ENCODE data around the gene TBC1D10A.

The TBC1D10A gene, protein sequence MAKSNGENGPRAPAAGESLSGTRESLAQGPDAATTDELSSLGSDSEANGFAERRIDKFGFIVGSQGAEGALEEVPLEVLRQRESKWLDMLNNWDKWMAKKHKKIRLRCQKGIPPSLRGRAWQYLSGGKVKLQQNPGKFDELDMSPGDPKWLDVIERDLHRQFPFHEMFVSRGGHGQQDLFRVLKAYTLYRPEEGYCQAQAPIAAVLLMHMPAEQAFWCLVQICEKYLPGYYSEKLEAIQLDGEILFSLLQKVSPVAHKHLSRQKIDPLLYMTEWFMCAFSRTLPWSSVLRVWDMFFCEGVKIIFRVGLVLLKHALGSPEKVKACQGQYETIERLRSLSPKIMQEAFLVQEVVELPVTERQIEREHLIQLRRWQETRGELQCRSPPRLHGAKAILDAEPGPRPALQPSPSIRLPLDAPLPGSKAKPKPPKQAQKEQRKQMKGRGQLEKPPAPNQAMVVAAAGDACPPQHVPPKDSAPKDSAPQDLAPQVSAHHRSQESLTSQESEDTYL
- total RNA-seq, result 31.0 reads per million, percentile 57 among the genes with 10 or more reads in this experiment

DNA sequence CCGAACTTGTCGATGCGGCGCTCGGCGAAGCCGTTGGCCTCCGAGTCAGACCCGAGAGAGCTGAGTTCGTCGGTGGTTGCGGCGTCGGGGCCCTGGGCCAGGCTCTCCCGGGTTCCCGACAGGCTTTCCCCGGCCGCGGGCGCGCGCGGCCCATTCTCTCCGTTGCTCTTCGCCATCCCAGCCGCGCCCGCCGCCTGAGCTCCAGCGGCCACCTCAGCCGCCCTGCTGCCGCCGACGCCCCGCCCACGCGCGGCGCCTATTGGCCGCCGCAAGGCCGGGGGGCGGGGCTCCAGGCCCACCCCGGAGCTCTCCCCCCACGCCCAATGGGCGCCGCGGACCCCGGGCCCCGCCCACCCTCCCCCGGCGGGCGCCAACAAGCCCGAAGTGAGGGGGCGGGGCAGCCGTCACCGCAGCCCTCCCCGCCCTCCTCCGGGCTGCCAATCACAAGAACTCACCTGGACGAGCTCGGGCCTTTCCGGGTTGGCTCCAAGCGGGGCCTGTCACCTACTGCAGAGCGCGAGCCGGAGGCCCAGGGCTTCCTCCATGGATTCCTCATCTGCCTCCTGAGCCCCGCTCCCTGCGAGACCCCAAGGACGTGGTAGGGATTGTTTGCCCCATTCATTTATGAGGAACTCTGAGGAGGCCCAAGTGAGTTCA, at the start of gene TBC1D10A:
TSS of gene TBC1D10A (minus strand) at position 236 of the 657 bp plus-strand sequence. CDS start at position 176, 60 bp downstream.
- DNase-seq, result peak; percentile 93

DNA sequence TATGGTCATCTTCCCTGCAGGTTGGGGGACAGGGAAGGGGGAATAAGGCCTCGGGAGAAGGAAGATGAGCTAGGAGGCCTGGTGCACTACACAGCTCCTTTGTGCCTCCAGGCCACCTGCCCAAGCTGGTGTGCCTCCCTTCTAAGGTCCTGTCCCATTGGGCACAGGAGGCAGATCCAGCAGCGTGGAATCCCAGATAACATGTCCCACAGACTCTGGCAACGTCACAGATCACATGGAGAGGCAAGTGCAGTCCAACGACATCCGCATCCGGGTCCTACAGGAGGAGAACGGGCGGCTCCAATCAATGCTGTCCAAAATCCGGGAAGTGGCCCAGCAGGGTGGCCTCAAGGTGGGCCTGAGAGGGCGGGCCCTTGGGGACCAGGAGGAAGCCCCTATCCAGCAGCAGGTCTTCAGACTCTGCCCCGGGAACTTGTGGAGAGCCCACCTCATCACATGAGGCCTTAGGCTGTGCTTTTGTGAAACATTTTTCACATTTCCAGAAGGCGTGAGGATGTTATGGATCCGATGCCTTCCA, 48.6 kb upstream of the TBC1D10A start:
- no peak for DNase-seq

DNA sequence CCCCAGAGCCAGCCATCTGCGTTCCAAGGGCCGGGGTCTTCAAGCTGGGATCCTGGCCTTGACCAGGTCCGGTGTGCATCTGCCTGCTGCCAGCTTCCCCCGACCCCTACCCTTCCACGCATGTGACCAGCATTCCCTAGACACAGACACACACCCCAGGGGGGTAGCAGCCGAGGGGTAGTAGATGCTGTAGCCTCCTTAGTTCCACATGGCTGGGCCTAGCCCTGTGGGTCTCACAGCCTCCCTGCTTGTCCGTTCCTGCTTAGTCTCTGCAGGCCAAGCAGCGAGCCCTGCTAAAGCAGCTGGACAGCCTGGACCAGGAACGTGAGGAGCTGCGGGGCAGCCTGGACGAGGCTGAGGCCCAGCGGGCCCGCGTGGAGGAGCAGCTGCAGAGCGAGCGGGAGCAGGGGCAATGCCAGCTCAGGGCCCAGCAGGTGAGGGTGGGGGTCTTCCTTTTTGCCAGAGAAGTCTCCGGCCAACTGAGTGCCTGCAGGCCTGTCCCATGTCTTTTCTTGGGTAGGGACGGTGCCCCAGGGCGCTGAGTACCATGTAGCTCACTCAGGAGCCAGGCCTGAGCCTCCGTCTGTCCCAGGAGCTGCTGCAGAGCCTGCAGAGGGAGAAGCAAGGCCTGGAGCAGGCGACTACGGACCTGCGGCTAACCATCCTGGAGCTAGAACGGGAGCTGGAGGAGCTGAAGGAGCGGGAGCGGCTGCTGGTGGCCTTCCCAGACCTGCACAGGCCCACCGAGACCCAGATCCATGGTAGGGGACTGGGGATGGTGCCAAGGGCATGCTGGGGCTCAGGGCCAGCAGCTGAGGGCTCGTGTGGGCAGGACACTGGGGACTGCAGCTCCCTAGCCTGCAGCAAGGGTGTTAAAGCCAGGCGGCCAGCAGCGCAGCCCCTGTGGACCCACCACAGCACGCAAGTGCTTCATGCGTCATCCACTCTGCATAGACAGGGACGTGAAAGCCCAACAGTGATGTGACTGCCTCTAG, 46.9 kb upstream of the TBC1D10A start:
- DNase-seq, result no peak

DNA sequence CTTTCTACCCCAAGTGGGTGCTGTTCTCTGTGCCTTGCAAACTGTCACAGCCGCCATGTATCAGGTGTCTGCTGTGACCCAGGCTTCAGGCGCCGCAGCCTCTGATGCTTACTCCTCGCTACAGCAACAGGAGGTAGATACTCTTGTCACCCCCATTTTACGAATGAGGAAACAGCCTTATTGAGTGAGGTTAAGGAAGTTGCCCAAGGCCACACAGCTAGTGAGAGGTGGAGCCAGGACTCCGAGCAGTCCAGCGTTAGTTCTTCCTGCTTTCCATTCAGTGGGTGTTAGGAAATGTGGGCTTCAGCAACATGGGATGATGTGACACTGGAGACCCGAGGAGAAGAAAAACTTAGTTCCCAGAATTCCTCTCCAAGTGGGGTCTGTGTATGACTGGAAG, 46.2 kb upstream of the TBC1D10A start:
- no peak for DNase-seq

DNA sequence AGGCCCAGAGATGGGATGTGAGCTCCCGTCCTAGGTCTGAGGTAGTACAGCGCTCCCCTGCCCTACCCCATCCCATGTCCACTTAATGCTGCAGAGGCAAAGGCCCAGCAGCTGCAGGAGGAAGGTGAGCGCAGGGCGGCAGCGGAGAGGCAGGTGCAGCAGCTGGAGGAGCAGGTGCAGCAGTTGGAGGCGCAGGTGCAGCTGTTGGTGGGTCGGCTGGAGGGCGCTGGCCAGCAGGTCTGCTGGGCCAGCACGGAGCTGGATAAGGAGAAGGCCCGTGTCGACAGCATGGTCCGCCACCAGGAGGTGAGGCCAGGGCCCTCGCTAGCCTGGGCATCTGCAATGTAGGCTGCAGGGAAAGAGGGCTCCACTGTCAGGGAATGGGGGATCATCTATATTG, 45.2 kb upstream of the TBC1D10A start:
- no peak for DNase-seq

DNA sequence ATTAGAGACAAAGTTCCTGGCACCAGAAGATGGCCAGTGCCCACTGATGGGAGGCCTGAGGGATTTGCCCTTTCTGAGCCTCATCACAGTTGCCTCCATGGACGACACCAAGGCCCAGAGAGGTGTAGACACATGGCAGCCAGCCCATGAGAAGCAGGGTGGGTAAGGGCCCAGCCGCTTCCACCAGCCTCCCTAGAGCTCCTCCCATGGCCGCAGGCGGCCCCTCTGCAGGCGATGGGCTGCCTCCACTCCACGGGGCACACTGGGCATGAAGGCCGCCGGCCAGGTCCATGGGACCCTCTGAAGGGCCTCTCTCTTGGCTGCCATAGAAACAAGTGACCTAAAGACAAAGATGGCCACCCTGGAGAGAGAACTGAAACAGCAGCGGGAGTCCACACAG, 44.6 kb upstream of the TBC1D10A start:
- DNase-seq, result no peak

DNA sequence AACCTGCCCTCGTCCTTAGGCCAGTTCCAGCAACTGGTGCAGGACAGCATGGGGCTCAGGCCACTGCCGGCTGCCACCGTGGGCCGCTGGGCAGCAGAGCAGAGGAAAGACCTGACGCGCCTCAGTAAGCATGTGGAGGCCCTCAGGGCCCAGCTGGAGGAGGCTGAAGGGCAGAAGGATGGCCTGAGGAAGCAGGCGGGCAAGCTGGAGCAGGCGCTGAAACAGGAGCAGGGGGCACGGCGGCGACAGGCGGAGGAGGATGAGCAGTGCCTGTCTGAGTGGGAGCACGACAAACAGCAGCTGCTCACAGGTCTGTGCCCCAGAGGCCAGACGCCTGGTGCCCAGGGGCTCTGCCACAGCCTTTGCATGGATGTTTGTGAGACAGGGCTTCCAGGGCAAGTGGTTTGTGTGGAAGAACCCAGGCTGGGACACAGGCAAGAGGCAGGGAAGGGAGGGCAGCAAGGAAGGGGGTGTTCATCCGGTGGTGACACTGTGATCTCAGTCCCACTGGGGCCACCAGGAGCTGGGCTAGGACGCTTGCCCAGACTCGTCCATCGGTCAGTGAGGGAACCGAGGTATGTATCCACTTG, 44.0 kb upstream of the TBC1D10A start:
- no peak for DNase-seq

DNA sequence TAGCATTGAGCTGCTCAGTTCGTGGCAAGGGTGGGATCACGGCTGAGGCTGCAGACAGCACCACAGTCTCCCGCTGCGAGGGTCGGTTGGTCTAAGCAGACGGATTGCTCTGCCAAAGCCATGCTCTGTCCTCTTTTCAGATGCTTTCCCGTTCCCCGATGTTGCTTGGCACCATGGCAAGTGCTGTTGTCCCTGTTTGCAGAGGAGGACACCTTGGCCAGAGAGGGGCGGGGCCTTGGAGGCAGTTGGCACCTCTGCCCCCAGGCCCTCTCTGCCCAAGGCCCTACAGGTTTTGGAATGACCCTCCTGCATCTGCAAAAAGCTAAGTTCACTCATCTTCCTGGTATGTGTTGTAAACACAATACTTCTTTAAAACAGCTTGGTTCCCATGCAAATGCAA, 41.7 kb upstream of the TBC1D10A start:
- no peak for DNase-seq

DNA sequence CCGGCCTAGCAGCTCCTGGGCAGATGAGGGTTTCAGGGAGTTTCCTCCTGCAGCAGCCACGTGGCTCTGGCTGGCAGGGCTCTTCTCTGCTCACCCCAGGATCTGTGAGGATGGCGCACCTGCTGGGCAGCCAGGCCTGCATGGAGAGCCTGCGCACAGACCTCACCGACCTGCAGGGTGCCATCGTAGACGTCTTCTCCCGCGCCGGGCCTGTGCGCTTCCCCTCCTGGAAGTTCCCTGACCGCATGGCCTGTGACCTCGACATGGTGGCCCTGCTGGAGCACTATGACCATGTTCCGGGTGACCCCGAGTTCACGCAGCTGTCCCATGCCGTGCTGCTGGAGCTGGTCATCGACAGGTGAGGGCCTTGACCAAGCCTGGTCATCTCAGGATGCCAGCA, 39.1 kb upstream of the TBC1D10A start:
- no peak for DNase-seq

DNA sequence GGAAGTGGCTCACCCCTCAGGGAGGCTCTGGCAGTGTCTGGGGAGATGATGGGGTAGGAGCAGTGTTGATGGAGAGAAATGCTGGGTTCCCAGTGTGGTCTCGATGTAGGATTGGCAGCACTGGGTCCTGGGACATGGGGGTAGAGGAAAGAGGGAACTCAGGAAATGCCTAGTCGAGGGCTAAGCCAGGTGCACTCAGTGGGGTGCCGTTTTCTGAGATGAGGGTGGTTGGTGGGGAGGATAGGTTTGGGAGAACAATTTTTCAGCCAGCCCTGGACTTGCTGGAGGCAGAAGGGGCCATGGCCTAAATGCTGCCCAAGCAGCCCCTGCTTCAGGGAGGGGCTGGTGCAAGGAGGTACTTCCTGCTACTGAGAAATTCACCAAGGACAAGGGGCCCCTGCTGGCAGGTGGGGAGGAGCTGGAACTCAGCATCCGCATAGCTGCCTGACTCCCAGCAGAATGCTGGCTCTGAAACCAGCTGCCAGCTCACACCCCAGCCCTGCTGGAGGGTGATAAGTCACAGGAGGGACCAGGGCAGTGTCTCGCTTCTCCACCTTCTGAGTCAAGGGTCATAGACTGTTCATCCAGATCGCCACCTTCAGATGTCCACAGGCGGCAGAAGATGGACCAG, 36.0 kb upstream of the TBC1D10A start:
- DNase-seq, result no peak

DNA sequence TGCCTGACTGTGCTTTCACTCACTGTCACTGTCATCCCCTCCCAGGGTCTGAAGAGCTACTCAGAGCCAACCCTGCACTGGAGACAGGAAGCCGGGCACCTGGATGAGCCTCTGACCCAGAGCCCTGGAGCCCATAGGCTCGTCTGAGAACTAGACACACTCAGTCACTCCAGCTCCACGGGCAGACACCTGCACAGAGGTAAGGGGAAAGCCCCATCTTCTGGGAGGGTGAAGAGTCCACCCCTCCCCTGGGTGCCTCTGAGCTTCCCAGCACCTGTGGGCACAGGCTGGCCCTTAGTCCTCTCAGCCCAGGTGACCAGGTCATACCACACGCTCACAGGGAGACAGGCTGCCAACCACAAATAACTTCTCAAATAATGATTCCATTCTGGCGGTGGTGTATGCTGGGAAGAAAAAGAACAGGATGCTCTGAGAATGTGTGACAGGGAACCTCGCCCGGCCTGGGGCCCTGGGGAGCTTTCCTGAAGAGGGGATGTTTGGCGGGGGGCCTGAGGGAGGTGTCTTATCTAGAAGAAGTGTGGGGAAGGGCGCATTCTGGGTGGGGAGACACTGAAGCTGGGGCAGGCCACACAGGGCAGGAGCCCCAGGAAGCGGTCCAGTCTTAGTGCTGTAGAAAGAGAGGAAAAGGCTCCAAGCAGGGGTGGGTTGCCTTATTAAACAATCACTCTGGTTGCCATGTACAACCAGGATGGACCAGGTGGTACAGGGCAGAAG, 35.3 kb upstream of the TBC1D10A start:
- no peak for DNase-seq

DNA sequence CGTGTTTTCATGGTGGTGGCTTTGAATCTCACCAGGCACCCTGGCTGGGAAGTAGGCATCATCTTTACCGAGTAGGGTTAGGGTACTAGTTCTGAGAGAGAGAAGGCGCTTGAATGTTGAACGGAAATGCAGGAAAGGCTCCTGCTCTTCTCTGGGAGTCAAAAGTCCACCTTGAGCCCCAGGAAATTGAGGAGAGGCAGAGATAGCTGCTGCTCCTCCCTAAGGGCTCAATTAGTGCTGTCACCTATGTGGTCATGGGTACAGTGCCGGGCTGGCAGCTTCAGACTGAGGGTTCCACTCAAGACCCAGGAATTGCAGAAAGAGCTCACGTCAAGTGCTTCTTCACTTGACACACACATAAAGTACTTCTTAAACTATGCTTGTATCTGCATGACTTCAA, 31.8 kb upstream of the TBC1D10A start:
- DNase-seq, result no peak

DNA sequence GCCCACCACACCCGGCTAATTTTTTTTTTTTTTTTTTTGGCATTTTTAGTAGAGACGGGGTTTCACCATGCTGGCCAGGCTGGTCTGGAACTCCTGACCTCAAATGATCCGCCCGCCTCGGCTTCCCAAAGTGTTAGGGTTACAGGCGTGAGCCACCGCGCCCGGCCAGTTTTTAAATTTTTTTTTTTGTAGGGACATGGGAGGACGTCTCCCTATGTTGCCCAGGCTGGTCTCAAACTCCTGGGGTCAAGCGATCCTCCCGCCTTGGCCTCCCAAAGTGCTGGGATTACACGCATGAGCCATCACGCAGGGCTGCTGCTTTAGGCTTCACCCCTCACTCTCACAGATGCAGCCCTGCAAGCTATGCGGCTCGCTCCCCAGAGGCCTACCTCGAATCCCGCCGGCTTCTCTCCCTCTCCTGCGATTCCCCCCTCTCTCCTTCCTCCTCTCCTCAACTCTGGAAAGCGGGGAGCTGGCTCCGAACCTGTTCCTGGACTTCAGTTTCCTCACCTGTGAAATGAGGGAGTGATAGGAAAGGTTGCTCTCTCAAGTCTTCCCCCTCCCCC, 31.0 kb upstream of the TBC1D10A start:
- DNase-seq, result no peak

DNA sequence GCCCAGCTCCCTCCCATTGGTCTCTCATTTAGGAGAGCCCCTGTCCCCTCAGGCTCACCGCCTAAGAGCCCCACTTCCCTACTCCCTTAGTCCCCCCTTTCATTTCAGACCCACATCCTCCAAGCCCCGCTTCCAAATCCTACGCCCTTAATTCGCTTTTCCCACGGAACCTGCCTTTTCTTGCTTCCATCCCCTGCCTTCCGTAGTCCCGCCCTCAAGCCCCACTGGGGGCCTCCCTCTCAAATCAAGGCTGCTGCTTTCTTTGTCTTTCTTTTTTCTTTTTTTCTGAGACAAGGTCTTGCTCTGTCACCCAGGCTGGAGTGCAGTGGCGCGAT, 30.5 kb upstream of the TBC1D10A start:
- peak; percentile 22 for DNase-seq

DNA sequence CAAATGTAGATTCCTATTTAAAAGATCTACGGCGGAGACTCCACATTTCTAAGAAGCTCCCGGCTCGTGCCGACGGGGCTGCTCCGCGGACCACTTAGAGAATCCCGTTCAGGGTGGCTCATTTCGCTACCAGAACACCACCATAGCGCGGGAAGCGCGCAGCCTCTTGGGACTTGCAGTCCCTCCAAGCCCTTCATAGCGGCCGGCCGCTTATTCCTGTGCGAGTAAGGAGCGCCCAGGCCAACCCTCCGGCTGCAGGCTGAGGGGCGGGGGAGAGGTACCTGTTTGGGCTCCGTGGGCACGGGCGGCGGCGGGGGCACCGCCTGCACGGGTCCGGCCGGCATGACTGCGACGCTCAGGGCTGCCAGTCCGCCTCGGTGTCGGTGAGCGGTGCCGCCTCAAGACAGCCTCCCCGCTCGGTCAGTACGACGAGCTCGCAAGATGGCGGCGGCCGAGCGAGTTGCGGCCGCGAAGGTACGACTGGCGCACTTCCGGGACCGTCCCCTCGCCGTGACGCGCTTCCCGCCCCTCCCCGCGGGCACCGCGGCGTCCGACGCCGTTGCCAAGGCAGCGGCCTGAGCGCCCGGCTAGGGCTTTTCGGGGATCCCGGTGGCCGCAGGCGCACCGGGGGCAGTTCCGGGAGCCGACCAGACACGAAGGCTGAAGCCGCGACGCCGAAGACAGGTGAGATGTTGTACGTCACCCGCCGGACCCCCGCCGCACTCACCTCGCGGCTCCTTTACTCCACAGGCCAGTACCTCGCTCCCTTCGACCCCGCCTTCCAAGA, 29.9 kb upstream of the TBC1D10A start, which contains the start of the genes CCDC157 and SF3A1:
TSS of gene CCDC157 (plus strand) at position 559 of the 787 bp plus-strand sequence. CDS start 8,994 bp downstream, outside the sequence.
TSS of gene SF3A1 (minus strand) at position 446 of the 787 bp plus-strand sequence. CDS start at position 344, 102 bp downstream.
- peak; percentile 79 for DNase-seq

DNA sequence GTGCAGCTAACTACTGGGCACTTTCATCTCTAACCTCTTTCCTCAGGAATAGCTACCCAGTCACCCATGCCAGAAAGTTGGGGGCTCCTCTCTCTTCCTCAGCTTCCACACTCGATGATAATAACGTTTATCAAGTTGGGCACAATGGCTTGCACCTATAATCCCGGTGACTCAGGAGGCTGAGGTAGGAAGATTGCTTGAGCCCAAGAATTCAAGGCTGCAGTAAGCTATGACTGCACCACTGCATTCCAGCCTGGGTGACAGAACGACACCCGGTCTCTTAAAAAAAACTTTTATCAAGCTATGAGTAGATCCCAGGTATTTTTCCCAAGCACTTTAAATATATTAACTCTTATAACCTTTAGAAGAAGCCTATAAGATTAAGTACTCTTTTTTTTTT, 27.9 kb upstream of the TBC1D10A start:
- no peak for DNase-seq

DNA sequence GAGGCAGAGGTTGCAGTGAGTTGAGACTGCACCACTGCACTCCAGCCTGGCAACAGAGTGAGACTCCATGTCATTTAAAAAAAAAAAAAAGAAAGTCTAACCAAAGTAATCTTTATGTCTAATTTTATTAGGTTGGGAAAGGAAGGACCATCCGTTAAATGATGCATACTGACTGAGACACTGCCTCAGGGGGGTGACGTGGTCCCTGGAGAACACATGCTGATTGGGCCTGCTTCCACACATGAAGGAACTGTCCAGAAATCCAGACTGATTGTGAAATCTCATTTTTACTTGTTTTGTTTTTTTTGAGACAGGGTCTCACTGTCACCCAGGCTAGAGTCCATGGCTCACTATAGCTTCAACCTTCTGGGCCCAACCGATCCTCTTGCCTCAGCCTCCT, 24.5 kb upstream of the TBC1D10A start:
- no peak for DNase-seq

DNA sequence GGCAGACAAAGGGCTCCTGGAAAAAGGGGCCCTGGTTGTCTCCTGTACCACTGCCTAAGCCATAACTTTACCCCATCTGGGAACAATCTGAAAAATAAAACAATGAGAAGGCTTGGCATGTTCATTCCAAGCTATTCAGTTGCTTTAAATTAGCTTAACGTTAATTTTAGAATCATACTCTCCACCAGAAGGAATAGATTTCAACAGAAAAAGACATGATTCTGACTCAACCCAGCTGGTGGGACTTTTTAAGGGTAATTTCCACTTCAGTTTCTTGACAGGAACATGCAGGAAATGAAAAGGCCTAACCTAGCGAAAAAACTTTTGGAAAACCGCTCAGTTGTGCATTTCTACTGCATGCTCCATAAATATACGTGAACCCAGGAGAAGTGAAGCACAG, 22.1 kb upstream of the TBC1D10A start:
- no peak for DNase-seq

DNA sequence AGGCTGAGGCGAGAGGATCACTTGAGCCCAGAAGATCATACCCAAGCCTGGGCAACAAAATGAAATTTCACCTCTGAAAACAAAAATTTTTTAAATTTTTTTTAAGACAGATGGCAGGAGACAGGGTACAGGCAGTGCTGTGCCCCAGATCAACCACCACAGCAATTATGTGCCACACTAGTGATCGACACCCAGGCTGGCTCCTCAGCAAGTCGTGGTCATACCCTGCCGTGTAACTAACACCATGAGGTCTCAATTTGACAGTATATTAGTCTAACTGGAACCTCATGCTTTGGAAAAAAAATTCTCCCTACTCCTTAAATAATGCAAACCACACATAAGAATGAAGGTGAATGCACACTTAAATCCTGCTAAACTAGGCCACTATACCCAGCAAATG, 21.7 kb upstream of the TBC1D10A start:
- DNase-seq, result no peak

Measured in effector CD4-positive, alpha-beta T cell (primary cell).